SK-N-SH treated with all-trans-retinoic acid at 6 μM for 48 hours (cell line): Measurements from ENCODE around the gene GGA1.

Source experiments
- ATAC-seq: fragments of 200-7000 bp; cut with Tn5 transposase; 3 replicates; pipeline ENCODE4 v1.9.1; 2020; ENCODE audit warnings: mild to moderate bottlenecking, moderate library complexity
- ARNTL ChIP-seq: fragments of 450-650 bp; formaldehyde crosslinking; IDR thresholded peaks from 2 replicates; pipeline ENCODE4 v1.5.0; 2020; ENCODE audit warnings: low read depth, mild to moderate bottlenecking, moderate library complexity, borderline replicate concordance
- BACH2 ChIP-seq: fragments of 250-450 bp; sonication (Bioruptor Pico); IDR thresholded peaks from 2 replicates; pipeline ENCODE4 v1.9.0; 2021; ENCODE audit warnings: mild to moderate bottlenecking, borderline replicate concordance
- CSDC2 ChIP-seq: fragments of 250-450 bp; sonication (Bioruptor Pico); IDR thresholded peaks from 2 replicates; pipeline ENCODE4 v1.5.0; 2020; ENCODE audit warnings: mild to moderate bottlenecking, moderate library complexity
- ESRRG ChIP-seq: fragments of 250-450 bp; sonication (Bioruptor Pico); IDR thresholded peaks from 2 replicates; pipeline ENCODE4 v1.6.1; 2021; ENCODE audit warnings: mild to moderate bottlenecking
- GLIS3 ChIP-seq: fragments of 250-450 bp; sonication (Bioruptor Pico); IDR thresholded peaks from 2 replicates; pipeline ENCODE4 v1.5.0; 2020; ENCODE audit warnings: mild to moderate bottlenecking, moderate library complexity
- ISL1 ChIP-seq: fragments of 250-450 bp; sonication (Bioruptor Pico); IDR thresholded peaks from 2 replicates; pipeline ENCODE4 v2.1.2; 2022; ENCODE audit warnings: mild to moderate bottlenecking, moderate library complexity
- OSR1 ChIP-seq: fragments of 250-450 bp; sonication (Bioruptor Pico); IDR thresholded peaks from 2 replicates; pipeline ENCODE4 v1.8.0; 2022; ENCODE audit warnings: moderate library complexity, mild to moderate bottlenecking, inconsistent platforms
- PPARA ChIP-seq: fragments of 250-450 bp; sonication (Bioruptor Pico); IDR thresholded peaks from 2 replicates; pipeline ENCODE4 v1.5.0; 2020; ENCODE audit warnings: mild to moderate bottlenecking, borderline replicate concordance
- RARB ChIP-seq: fragments of 250-450 bp; sonication (Bioruptor Pico); IDR thresholded peaks from 2 replicates; pipeline ENCODE4 v1.8.0; 2021; ENCODE audit warnings: mild to moderate bottlenecking, moderate library complexity
- SNAI2 ChIP-seq: fragments of 250-450 bp; sonication (Bioruptor Pico); IDR thresholded peaks from 2 replicates; pipeline ENCODE4 v1.5.0; 2020; ENCODE audit warnings: mild to moderate bottlenecking, moderate library complexity
- TCF4 ChIP-seq: fragments of 250-450 bp; sonication (Bioruptor Pico); IDR thresholded peaks from 2 replicates; pipeline ENCODE4 v1.8.0; 2021; ENCODE audit warnings: mild to moderate bottlenecking, moderate library complexity, borderline replicate concordance
- TOX ChIP-seq: fragments of 250-450 bp; sonication (Bioruptor Pico); IDR thresholded peaks from 2 replicates; pipeline ENCODE4 v1.8.0; 2021; ENCODE audit warnings: mild to moderate bottlenecking, moderate library complexity, borderline replicate concordance
- ZC3H10 ChIP-seq: fragments of 250-450 bp; sonication (Bioruptor Pico); IDR thresholded peaks from 2 replicates; pipeline ENCODE4 v1.5.1; 2021; ENCODE audit warnings: mild to moderate bottlenecking, moderate library complexity
- ZFP3 ChIP-seq: fragments of 250-450 bp; sonication (Bioruptor Pico); IDR thresholded peaks from 2 replicates; pipeline ENCODE4 v1.5.0; 2020; ENCODE audit warnings: mild to moderate bottlenecking, moderate library complexity
- ZFP30 ChIP-seq: fragments of 450-650 bp; formaldehyde crosslinking; IDR thresholded peaks from 2 replicates; pipeline ENCODE4 v1.5.0; 2022; ENCODE audit warnings: mild to moderate bottlenecking, moderate library complexity
- ZNF565 ChIP-seq: fragments of 450-650 bp; formaldehyde crosslinking; conservative IDR thresholded peaks from 2 replicates; pipeline ENCODE4 v1.5.0; 2020; ENCODE audit warnings: low read depth, mild to moderate bottlenecking, moderate library complexity
- ZNF70 ChIP-seq: fragments of 450-650 bp; formaldehyde crosslinking; IDR thresholded peaks from 2 replicates; pipeline ENCODE4 v1.5.0; 2020; ENCODE audit warnings: mild to moderate bottlenecking, moderate library complexity
- ZNF8 ChIP-seq: fragments of 450-650 bp; formaldehyde crosslinking; IDR thresholded peaks from 2 replicates; pipeline ENCODE4 v1.5.0; 2020; ENCODE audit warnings: mild to moderate bottlenecking, moderate library complexity
- TF ChIP-seq, protein P1 (sequence below): fragments of 250-450 bp; sonication (Bioruptor Pico); IDR thresholded peaks from 2 replicates; pipeline ENCODE4 v1.8.0; 2020; ENCODE audit warnings: mild to moderate bottlenecking, moderate library complexity, borderline replicate concordance
- TF ChIP-seq, protein P2 (sequence below): fragments of 250-450 bp; sonication (Bioruptor Pico); IDR thresholded peaks from 2 replicates; pipeline ENCODE4 v1.5.0; 2020; ENCODE audit warnings: mild to moderate bottlenecking, moderate library complexity
- TF ChIP-seq, protein P3 (sequence below): fragments of 250-450 bp; sonication (Bioruptor Pico); IDR thresholded peaks from 2 replicates; pipeline ENCODE4 v1.5.1; 2020; ENCODE audit warnings: low read depth, mild to moderate bottlenecking, moderate library complexity
- TF ChIP-seq, protein P4 (sequence below): fragments of 250-450 bp; sonication (Bioruptor Pico); IDR thresholded peaks from 2 replicates; pipeline ENCODE4 v1.5.1; 2021; ENCODE audit warnings: mild to moderate bottlenecking, moderate library complexity
- TF ChIP-seq, protein P5 (sequence below): fragments of 250-450 bp; sonication (Bioruptor Pico); IDR thresholded peaks from 2 replicates; pipeline ENCODE4 v1.8.0; 2021; ENCODE audit warnings: low read depth, mild to moderate bottlenecking, moderate library complexity, borderline replicate concordance

Gene GGA1

DNA sequence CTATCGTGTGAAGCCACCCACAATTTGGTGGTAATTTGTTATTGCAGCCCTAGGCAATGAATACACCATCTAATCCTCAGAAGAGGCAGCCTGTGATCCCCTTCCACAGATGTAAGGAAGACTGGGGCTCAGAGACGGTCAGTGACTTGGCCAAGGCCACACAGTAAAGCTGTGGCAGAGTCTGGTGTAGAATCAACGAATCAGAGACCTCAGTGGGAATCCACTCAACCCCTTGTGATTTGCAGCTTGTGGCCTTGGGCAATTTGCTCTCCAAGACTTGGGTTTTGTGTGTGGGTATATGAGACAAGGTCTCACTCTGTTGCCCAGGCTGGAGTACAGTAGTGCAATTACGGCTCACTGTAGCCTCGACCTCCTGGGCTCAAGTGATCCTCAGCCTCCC, 30.6 kb upstream of the GGA1 start:
- no peak for TF ChIP-seq OSR1
- TF ChIP-seq ZNF70 (CRISPR knock-in tag): no peak
- no peak for ATAC-seq

DNA sequence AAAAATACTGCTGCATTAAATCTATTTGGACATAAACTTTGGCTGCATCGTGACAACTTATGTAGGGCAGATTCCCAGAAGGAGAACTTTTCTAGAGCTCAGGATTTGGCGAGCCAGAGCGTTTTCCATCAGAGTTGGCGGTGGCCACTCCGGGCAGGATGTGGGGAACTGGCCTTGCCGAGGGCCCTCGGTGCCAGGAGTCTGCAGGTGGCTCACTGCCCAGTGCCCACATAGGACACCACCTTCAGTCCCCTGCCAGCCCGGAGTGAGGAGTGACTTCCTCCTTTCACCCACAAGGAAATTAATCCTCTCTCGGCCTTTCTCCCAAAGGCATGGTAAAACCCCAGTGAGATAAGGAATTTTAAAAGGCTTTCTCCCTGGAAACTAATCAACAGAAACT, 27.1 kb upstream of the GGA1 start:
- no peak for TF ChIP-seq ZC3H10 (CRISPR knock-in tag)
- no peak for TF ChIP-seq ZNF70 (CRISPR knock-in tag)
- TF ChIP-seq ESRRG: no peak
- TF ChIP-seq OSR1: no peak
- TF ChIP-seq PPARA (CRISPR knock-in tag): no peak
- no peak for TF ChIP-seq RARB (CRISPR knock-in tag)
- TF ChIP-seq, protein P1, sequence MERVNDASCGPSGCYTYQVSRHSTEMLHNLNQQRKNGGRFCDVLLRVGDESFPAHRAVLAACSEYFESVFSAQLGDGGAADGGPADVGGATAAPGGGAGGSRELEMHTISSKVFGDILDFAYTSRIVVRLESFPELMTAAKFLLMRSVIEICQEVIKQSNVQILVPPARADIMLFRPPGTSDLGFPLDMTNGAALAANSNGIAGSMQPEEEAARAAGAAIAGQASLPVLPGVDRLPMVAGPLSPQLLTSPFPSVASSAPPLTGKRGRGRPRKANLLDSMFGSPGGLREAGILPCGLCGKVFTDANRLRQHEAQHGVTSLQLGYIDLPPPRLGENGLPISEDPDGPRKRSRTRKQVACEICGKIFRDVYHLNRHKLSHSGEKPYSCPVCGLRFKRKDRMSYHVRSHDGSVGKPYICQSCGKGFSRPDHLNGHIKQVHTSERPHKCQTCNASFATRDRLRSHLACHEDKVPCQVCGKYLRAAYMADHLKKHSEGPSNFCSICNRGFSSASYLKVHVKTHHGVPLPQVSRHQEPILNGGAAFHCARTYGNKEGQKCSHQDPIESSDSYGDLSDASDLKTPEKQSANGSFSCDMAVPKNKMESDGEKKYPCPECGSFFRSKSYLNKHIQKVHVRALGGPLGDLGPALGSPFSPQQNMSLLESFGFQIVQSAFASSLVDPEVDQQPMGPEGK (CRISPR knock-in tag): no peak
- TF ChIP-seq ISL1 (CRISPR knock-in tag): no peak
- no peak for TF ChIP-seq TOX
- TF ChIP-seq ARNTL (CRISPR knock-in tag): no peak
- TF ChIP-seq, protein P2, sequence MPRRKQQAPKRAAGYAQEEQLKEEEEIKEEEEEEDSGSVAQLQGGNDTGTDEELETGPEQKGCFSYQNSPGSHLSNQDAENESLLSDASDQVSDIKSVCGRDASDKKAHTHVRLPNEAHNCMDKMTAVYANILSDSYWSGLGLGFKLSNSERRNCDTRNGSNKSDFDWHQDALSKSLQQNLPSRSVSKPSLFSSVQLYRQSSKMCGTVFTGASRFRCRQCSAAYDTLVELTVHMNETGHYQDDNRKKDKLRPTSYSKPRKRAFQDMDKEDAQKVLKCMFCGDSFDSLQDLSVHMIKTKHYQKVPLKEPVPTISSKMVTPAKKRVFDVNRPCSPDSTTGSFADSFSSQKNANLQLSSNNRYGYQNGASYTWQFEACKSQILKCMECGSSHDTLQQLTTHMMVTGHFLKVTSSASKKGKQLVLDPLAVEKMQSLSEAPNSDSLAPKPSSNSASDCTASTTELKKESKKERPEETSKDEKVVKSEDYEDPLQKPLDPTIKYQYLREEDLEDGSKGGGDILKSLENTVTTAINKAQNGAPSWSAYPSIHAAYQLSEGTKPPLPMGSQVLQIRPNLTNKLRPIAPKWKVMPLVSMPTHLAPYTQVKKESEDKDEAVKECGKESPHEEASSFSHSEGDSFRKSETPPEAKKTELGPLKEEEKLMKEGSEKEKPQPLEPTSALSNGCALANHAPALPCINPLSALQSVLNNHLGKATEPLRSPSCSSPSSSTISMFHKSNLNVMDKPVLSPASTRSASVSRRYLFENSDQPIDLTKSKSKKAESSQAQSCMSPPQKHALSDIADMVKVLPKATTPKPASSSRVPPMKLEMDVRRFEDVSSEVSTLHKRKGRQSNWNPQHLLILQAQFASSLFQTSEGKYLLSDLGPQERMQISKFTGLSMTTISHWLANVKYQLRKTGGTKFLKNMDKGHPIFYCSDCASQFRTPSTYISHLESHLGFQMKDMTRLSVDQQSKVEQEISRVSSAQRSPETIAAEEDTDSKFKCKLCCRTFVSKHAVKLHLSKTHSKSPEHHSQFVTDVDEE: no peak
- TF ChIP-seq ZNF565 (CRISPR knock-in tag): no peak
- TF ChIP-seq, protein P3, sequence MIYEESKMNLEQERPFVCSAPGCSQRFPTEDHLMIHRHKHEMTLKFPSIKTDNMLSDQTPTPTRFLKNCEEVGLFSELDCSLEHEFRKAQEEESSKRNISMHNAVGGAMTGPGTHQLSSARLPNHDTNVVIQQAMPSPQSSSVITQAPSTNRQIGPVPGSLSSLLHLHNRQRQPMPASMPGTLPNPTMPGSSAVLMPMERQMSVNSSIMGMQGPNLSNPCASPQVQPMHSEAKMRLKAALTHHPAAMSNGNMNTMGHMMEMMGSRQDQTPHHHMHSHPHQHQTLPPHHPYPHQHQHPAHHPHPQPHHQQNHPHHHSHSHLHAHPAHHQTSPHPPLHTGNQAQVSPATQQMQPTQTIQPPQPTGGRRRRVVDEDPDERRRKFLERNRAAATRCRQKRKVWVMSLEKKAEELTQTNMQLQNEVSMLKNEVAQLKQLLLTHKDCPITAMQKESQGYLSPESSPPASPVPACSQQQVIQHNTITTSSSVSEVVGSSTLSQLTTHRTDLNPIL (CRISPR knock-in tag): no peak
- no peak for TF ChIP-seq TCF4 (CRISPR knock-in tag)
- TF ChIP-seq, all 23 proteins: peak for 0
- ATAC-seq: peak; percentile 25; the same call in 1 of the 3 replicates

DNA sequence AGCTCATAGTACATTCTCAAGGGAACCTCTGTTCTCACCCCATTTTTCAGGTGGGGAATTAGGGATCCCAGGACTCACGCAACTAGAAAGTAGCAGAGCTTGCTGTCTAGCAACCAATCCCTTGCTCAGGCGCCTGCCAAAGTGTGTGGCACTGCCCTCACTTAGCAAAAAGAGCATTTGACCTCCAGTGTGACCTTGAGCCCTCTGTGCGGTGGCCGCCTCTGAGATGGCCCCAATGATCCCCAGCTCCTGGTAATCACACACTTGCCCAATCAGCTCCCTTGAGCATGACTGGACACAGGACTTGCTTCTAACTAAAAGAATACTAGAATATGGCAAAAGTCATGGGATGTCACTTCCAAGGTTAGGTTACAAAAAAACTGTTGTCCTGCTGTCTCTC, 26.1 kb upstream of the GGA1 start:
- TF ChIP-seq GLIS3 (CRISPR knock-in tag): no peak
- TF ChIP-seq ESRRG: no peak
- TF ChIP-seq, protein P3 (CRISPR knock-in tag): no peak
- TF ChIP-seq ZFP30: no peak
- TF ChIP-seq, protein P4, sequence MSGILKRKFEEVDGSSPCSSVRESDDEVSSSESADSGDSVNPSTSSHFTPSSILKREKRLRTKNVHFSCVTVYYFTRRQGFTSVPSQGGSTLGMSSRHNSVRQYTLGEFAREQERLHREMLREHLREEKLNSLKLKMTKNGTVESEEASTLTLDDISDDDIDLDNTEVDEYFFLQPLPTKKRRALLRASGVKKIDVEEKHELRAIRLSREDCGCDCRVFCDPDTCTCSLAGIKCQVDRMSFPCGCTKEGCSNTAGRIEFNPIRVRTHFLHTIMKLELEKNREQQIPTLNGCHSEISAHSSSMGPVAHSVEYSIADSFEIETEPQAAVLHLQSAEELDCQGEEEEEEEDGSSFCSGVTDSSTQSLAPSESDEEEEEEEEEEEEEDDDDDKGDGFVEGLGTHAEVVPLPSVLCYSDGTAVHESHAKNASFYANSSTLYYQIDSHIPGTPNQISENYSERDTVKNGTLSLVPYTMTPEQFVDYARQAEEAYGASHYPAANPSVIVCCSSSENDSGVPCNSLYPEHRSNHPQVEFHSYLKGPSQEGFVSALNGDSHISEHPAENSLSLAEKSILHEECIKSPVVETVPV: no peak
- TF ChIP-seq ZNF70 (CRISPR knock-in tag): no peak
- TF ChIP-seq ZNF8: no peak
- no peak for TF ChIP-seq BACH2 (CRISPR knock-in tag)
- no peak for TF ChIP-seq RARB (CRISPR knock-in tag)
- TF ChIP-seq ZFP3: no peak
- no peak for TF ChIP-seq SNAI2
- TF ChIP-seq, protein P5, sequence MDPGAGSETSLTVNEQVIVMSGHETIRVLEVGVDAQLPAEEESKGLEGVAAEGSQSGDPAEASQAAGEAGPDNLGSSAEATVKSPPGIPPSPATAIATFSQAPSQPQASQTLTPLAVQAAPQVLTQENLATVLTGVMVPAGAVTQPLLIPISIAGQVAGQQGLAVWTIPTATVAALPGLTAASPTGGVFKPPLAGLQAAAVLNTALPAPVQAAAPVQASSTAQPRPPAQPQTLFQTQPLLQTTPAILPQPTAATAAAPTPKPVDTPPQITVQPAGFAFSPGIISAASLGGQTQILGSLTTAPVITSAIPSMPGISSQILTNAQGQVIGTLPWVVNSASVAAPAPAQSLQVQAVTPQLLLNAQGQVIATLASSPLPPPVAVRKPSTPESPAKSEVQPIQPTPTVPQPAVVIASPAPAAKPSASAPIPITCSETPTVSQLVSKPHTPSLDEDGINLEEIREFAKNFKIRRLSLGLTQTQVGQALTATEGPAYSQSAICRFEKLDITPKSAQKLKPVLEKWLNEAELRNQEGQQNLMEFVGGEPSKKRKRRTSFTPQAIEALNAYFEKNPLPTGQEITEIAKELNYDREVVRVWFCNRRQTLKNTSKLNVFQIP (CRISPR knock-in tag): no peak
- no peak for TF ChIP-seq CSDC2
- no peak for TF ChIP-seq ISL1 (CRISPR knock-in tag)
- no peak for TF ChIP-seq TCF4 (CRISPR knock-in tag)
- no peak for TF ChIP-seq OSR1
- no peak for ATAC-seq
